ENCODE data around the gene FAM107B.

DNA sequence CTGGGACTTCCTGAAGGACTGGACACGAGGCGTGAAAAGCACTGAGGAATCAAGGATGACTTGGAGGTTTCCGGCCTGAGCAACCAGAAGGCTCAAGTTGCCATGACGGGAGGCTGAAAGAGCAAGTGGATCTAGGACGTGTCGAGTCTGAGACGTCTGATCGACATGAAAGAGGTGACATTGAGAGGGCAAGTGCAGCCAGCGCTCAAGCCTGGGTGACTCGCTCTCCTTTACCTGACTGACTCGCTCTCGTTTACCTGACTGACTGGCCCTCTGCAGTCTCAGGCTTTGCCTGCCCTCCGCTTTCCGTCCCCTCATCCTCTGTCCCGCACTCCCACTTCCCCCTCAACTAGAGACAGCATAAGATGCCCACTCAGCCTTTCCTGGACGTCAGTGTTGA, 241.4 kb downstream of the FAM107B start:
- TF ChIP-seq ZNF274 (IDR thresholded peaks at IDR 0.05; ENCODE audit: low read length) (no peak), ZNF274 (tag by site-specific recombination; IDR thresholded peaks at IDR 0.05; ENCODE audit: borderline replicate concordance) (no peak), ZNF138 (tag by site-specific recombination; IDR thresholded peaks at IDR 0.05; ENCODE audit: borderline replicate concordance) (no peak), ZNF350 (tag by site-specific recombination; IDR thresholded peaks at IDR 0.05) (no peak), PRDM10 (tag by site-specific recombination; IDR thresholded peaks at IDR 0.05) (no peak), ZNF704 (tag by site-specific recombination; IDR thresholded peaks at IDR 0.05) (no peak), ZNF202 (tag by site-specific recombination; IDR thresholded peaks at IDR 0.05; ENCODE audit: borderline replicate concordance) (no peak), ZNF548 (tag by site-specific recombination; IDR thresholded peaks at IDR 0.05) (no peak), ZNF558 (tag by site-specific recombination; IDR thresholded peaks at IDR 0.05) (no peak), ZNF239 (tag by site-specific recombination; IDR thresholded peaks at IDR 0.05) (no peak), ZBTB21 (tag by site-specific recombination; IDR thresholded peaks at IDR 0.05) (no peak), ZNF768 (tag by site-specific recombination; IDR thresholded peaks at IDR 0.05) (no peak)
- TF ChIP-seq, protein P1, sequence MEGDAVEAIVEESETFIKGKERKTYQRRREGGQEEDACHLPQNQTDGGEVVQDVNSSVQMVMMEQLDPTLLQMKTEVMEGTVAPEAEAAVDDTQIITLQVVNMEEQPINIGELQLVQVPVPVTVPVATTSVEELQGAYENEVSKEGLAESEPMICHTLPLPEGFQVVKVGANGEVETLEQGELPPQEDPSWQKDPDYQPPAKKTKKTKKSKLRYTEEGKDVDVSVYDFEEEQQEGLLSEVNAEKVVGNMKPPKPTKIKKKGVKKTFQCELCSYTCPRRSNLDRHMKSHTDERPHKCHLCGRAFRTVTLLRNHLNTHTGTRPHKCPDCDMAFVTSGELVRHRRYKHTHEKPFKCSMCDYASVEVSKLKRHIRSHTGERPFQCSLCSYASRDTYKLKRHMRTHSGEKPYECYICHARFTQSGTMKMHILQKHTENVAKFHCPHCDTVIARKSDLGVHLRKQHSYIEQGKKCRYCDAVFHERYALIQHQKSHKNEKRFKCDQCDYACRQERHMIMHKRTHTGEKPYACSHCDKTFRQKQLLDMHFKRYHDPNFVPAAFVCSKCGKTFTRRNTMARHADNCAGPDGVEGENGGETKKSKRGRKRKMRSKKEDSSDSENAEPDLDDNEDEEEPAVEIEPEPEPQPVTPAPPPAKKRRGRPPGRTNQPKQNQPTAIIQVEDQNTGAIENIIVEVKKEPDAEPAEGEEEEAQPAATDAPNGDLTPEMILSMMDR (tag by site-specific recombination; IDR thresholded peaks at IDR 0.05), result no peak
- TF ChIP-seq, protein P2, sequence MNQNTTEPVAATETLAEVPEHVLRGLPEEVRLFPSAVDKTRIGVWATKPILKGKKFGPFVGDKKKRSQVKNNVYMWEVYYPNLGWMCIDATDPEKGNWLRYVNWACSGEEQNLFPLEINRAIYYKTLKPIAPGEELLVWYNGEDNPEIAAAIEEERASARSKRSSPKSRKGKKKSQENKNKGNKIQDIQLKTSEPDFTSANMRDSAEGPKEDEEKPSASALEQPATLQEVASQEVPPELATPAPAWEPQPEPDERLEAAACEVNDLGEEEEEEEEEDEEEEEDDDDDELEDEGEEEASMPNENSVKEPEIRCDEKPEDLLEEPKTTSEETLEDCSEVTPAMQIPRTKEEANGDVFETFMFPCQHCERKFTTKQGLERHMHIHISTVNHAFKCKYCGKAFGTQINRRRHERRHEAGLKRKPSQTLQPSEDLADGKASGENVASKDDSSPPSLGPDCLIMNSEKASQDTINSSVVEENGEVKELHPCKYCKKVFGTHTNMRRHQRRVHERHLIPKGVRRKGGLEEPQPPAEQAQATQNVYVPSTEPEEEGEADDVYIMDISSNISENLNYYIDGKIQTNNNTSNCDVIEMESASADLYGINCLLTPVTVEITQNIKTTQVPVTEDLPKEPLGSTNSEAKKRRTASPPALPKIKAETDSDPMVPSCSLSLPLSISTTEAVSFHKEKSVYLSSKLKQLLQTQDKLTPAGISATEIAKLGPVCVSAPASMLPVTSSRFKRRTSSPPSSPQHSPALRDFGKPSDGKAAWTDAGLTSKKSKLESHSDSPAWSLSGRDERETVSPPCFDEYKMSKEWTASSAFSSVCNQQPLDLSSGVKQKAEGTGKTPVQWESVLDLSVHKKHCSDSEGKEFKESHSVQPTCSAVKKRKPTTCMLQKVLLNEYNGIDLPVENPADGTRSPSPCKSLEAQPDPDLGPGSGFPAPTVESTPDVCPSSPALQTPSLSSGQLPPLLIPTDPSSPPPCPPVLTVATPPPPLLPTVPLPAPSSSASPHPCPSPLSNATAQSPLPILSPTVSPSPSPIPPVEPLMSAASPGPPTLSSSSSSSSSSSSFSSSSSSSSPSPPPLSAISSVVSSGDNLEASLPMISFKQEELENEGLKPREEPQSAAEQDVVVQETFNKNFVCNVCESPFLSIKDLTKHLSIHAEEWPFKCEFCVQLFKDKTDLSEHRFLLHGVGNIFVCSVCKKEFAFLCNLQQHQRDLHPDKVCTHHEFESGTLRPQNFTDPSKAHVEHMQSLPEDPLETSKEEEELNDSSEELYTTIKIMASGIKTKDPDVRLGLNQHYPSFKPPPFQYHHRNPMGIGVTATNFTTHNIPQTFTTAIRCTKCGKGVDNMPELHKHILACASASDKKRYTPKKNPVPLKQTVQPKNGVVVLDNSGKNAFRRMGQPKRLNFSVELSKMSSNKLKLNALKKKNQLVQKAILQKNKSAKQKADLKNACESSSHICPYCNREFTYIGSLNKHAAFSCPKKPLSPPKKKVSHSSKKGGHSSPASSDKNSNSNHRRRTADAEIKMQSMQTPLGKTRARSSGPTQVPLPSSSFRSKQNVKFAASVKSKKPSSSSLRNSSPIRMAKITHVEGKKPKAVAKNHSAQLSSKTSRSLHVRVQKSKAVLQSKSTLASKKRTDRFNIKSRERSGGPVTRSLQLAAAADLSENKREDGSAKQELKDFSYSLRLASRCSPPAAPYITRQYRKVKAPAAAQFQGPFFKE (tag by site-specific recombination; IDR thresholded peaks at IDR 0.05; ENCODE audit: borderline replicate concordance), result no peak

All from HEK293 (cell line).